ENCODE results near the gene CHD5.
"Not testable (repeated sequence)": the region's sequence is repeated elsewhere in the genome, so short reads cannot be mapped to it uniquely, and the experiment has no call there.

Gene CHD5

GRCh38 chr1:6180268-6180706 lies at the start of gene CHD5:
Gene CHD5 (minus strand): TSS chr1:6180321. CDS start chr1:6180023, 298 bp downstream.
- peak in 1 of 42 donors; percentile 23 for DNase-seq
- intact Hi-C loops (cut with DNase I) = no loop called here

- intact Hi-C loops (cut with DNase I) = no loop called here
- peak in 25 of 42 donors; percentile 15 to 74 (median 46) for DNase-seq
Measured at GRCh38 chr1:6225651-6226050, 45.5 kb upstream of the CHD5 start.

GRCh38 chr1:6224718-6225117 lies 44.6 kb upstream of the CHD5 start:
- intact Hi-C loops (cut with DNase I) = no loop called here
- DNase-seq = no peak

- intact Hi-C loops (cut with DNase I) = no loop called here
- no peak for DNase-seq
Measured at GRCh38 chr1:6223617-6224016, 43.5 kb upstream of the CHD5 start.

GRCh38 chr1:6222636-6223035 lies 42.5 kb upstream of the CHD5 start:
- intact Hi-C loops (cut with DNase I) = no loop called here
- DNase-seq = no peak

- intact Hi-C loops (cut with DNase I) = no loop called here
- DNase-seq = no peak
Measured at GRCh38 chr1:6221210-6221784, 41.2 kb upstream of the CHD5 start.

- intact Hi-C loops (cut with DNase I) = no loop called here
- peak in 5 of 42 donors; percentile 2 to 54 (median 36) for DNase-seq
Measured at GRCh38 chr1:6220236-6220635, 40.1 kb upstream of the CHD5 start.

- intact Hi-C loops (cut with DNase I); DNase-seq: not testable (repeated sequence)
Measured at GRCh38 chr1:6219641-6220040, 39.5 kb upstream of the CHD5 start.

GRCh38 chr1:6218375-6219164 lies 38.4 kb upstream of the CHD5 start:
- intact Hi-C loops (cut with DNase I) = no loop called here

GRCh38 chr1:6212193-6212959 lies 32.3 kb upstream of the CHD5 start:
- DNase-seq = no peak
- intact Hi-C loops (cut with DNase I) = no loop called here

More at GRCh38 chr1:6218375-6219164, 38.4 kb upstream of the CHD5 start:
- DNase-seq = no peak

GRCh38 chr1:6211731-6212130 lies 31.6 kb upstream of the CHD5 start:
- intact Hi-C loops (cut with DNase I) = no loop called here
- no peak for DNase-seq

GRCh38 chr1:6210591-6211355 lies 30.7 kb upstream of the CHD5 start:
- no peak for DNase-seq
- intact Hi-C loops (cut with DNase I) = no loop called here

- DNase-seq = no peak
- intact Hi-C loops (cut with DNase I) = no loop called here
Measured at GRCh38 chr1:6209661-6210580, 29.8 kb upstream of the CHD5 start.

GRCh38 chr1:6208723-6209660 lies 28.9 kb upstream of the CHD5 start:
- intact Hi-C loops (cut with DNase I) = no loop called here
- peak in 25 of 42 donors; percentile 11 to 63 (median 36) for DNase-seq

- intact Hi-C loops (cut with DNase I) = no loop called here
- no peak for DNase-seq
Measured at GRCh38 chr1:6207921-6208320, 27.8 kb upstream of the CHD5 start.

- intact Hi-C loops (cut with DNase I) = no loop called here
- DNase-seq = no peak
Measured at GRCh38 chr1:6207075-6207885, 27.2 kb upstream of the CHD5 start.
